HG02970 (cell line): ENCODE results near the gene ANXA7.
"Not testable (repeated sequence)": the region's sequence is repeated elsewhere in the genome, so short reads cannot be mapped to it uniquely, and the experiment has no call there.

Source experiments
- ATAC-seq: cut with Tn5 transposase; IDR thresholded peaks from one replicate; pipeline ENCODE4 v1.9.1; 2021; ENCODE audit warnings: mild to moderate bottlenecking, moderate library complexity, moderate number of reproducible peaks; ENCODE audit not compliant: unreplicated experiment, low FRiP score

Gene ANXA7

GRCh38 chr10:73408978-73409521 is 4.8 kb downstream of the ANXA7 start:
- ATAC-seq: no peak

GRCh38 chr10:73408061-73408460 is 5.8 kb downstream of the ANXA7 start:
- ATAC-seq: no peak

DNA sequence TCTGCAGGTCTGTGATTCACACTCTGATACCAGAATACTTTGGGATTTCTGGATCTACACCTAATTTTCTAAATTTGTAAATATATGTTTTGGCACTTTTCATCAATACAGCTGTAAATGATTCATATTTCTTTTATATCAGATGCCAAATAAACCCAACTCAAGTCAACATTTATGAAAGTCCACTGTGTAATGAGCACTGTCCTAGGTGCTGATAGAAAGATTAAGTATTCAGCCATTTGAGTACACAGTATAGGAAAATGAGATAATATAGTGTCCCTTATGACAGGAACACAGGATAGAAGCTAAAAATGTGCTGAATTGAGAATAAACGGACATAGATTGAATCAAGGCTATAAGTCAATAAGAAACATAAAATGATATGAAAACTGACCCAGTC is 6.4 kb downstream of the ANXA7 start:
- no peak for ATAC-seq

DNA sequence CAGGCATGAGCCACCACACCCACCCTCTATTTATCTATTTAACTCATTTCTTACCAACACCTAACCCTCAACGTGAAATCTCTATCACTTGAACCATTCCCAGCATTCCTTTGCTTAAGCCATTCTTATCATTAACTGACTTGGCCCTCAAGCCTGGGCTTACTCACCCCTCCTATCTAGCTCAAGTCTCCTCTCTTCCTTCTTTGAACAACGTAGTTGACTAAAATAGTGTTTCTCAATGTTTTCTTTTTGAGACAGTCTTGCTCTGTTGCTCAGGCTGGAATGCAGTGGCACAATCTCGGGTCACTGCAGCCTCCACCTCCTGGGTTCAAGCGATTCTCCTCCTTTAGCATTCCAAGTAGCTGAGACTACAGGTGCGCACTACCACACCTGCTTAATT is 7.0 kb downstream of the ANXA7 start:
- no peak for ATAC-seq

DNA sequence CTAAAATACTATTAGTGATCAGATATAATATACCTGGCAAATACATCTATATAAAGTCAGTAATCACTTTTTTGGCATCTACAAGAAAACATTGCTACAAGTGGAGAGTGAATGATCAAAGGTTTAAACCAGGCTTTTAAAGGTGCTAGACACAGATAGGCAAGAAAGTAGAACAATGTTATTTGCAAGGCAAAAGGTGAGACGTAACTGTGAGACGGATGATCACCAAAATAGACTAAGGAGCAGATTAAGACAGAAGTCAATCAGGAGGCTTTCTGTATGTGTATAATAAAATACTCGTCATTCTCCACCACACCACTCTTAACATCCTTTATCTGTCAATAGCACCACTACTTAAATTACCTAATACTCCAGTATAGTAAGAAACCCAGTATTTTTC is 8.3 kb downstream of the ANXA7 start:
- ATAC-seq: no peak

DNA sequence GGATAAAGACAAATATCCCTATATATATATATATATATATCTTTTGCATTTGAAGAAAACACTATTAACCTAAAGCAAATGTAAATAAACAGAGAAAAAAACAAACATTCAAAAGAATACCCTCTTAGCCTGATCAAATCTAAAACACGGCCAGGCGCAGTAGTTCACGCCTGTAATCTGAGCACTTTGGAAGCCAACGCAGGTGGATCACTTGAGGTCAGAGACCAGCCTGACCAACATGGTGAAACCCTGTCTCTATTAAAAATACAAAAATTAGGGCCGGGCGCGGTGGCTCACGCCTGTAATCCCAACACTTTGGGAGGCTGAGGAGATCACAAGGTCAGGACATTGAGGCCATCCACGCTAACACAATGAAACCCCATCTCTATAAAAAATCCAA is 9.2 kb downstream of the ANXA7 start:
- no peak for ATAC-seq

DNA sequence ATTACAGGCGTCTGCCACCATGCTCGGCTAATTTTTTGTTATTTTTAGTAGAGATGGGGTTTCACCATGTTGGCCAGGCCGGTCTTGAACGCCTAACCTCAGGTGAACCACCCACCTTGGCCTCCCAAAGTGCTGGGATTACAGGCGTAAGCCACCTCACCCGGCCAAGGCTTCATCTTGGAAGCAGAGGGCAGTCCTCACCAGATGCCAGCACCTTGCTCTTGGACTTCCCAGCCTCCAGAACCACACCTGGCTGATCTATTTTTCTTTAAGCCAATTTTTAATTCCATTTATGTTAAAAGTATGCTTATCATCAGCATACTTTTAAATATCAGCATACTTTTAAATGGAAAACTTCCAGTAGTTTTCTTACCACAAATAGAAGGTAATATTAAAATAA is 12.2 kb downstream of the ANXA7 start:
- no peak for ATAC-seq

DNA sequence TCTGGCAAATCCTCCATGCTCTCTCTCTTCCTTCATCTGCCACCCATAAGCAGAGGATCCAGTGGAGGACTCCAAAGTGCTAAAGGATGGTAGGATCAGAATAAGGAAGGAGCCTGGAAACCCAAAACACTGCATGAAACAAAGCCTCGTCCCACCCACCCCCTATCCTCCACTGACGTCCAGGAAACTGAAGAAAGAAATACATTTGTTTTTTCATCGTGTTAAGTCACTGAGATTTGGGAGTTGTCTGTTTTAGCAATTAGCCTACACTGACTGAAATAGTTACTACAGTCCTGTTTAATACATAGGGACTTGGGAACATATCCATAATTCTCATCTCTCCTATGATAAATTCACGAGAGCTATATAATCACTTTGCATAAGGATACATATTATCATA is 14.8 kb downstream of the ANXA7 start:
- ATAC-seq: no peak

- no peak for ATAC-seq
Measured at GRCh38 chr10:73398024-73398423, 15.8 kb downstream of the ANXA7 start.

GRCh38 chr10:73394325-73394724 is 19.5 kb downstream of the ANXA7 start:
- not testable (repeated sequence) for ATAC-seq

DNA sequence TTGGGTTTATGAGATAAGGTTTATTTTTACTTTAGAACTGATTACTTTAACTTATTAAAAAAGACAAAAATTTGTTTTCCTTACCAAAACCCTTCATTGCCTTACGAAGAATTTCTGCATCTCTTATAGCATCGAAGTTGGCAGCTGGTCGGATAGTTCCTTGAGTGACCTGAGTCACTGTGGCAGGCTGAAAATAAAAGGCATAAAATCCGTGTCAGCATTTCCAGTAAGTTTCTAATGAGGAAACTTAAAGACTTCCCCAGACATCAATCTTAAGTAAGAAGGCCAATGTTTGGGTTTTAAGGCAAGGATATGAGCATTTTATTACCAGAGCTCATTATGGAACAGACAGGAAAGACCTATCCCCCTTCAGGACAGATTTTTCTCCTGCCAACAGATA is 25.6 kb downstream of the ANXA7 start:
- no peak for ATAC-seq

DNA sequence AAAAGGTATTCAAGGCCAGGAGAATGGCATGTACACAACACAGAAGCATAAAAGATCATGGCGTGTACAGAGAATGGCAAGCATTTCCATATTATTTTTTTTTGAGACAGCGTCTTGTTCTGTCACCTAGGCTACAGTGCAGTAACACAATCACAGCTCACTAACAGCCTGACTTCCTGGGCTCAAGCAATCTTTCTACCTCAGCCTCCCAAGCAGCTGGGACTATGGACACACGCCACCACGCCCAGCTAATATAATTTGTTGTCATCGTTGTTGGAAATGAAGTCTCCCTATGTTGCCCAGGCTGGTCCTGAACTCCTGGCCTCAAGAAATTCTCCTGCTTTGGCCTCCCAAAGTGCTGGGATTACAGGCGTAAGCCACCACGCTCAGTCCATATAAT is 27.3 kb downstream of the ANXA7 start:
- ATAC-seq: no peak

DNA sequence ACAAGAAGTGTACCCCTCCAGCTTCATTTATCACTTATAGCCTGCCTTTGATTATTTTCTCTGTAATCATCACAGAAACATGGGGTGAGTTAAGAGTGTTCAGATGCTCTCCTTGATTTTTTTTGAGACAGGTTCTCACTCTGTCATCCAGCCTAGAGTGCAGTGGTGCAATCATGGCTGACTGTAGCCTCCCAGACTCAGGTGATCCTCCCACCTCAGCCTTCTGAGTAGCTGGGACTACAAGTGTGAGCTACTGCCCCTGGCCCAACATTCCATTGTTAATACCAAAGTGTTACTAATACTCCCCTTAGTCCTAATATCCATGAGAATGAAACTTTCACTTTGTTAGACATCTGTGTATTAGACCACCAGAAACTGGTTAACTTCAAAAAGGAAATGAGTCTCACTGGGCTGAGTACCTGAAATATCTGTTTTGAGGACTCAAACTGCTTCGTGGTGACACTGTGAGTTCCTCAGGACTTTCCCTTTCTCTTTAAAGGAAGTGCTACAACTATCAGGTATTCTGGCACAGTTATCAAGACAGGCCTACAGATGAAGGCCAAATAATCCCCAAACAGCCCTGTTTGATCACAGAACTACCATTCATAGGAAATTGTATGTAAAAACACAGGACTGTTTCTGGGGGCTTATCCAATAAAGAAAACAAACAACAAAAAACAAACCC is 34.7 kb downstream of the ANXA7 start:
- ATAC-seq: no peak

GRCh38 chr10:73376679-73377078 is 37.2 kb downstream of the ANXA7 start:
- ATAC-seq: no peak

GRCh38 chr10:73368238-73368637 is 45.6 kb downstream of the ANXA7 start:
- no peak for ATAC-seq

GRCh38 chr10:73366381-73367298 is 47.2 kb downstream of the ANXA7 start:
- ATAC-seq: no peak

- no peak for ATAC-seq
Measured at GRCh38 chr10:73364964-73365363, 48.9 kb downstream of the ANXA7 start.

DNA sequence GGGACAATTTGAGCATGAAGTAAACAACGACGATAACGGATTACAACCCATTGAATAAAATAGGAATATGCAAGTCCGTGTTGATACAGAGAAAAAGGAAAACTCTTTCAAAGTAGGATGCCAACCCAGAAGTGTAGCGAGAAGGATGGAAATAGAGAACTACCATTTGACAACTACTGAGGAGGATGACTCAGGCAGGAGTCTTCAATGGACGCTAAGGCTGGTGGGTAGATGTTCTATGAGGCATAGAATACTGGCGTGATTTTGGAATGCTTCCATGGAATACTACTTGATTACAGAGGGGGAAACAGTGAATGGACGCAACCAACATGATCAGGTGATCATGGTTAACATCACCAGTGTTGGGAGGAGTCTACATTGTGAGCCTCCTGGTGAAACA is 54.4 kb downstream of the ANXA7 start:
- no peak for ATAC-seq

- peak; percentile 85 for ATAC-seq
Measured at GRCh38 chr10:73358331-73359279, 55.3 kb downstream of the ANXA7 start, which contains the start of gene CFAP70. Gene CFAP70 (minus strand): TSS chr10:73358864. CDS start chr10:73354796, 4,068 bp downstream.

DNA sequence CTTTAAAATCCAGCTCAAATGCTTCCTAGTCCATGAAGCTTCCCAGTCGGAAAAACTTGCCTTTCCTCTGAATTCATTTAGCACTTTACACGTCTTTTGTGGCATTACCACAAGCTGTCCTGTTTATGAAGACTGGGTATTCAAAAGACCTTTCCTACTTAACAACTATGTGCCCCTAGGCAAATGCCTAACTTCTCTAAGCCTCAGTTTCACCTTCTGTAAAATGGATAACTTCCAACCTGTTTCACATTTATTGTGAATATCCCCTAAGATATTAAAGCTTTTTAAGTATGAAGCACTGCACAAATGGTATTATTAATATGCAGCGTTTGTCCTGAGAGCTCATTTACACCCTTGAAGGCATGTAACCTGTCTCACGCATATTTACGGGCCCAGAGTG is 56.0 kb downstream of the ANXA7 start:
- ATAC-seq: no peak
